ENCODE measurements around the gene NRG3.
"Not testable (repeated sequence)": the region's sequence is repeated elsewhere in the genome, so short reads cannot be mapped to it uniquely, and the experiment has no call there.

The NRG3 gene

DNA sequence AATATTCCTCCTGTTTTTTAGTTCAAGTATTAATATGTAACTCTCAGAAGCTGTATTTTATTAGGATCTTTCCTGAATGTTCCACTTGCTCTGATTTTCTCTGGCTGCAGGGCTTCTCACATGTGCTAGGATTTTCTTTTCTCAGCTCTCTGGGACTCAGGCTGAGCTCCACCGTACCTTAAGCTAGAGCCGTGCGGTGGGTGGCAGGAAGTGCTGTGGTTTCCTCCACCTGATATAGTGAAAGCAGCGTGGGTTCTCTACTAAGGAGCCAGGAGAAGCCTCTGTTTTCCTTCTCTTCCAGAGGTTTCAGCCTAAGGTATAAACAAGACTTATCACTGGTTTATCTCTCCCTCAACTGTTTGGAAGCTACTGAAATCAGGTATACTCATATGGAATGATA lies 433.6 kb downstream of the NRG3 start:
- no peak for DNase-seq

DNA sequence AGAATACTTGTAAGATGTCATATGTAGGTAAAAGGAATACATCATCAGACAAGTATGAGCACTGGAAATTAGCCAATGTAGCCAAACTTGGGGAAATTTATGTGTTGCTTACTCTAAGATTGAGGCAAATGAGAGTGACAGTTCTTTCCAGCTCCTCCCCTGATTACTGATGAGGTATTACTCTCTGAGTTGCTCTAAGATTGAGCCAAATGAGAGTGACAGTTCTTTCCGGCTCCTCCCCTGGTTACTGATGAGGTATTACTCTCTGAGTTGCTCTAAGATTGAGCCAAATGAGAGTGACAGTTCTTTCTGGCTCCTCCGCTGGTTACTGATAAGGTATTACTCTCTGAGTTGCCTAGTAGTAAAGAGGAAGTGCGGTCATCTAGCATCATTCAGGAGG lies 435.8 kb downstream of the NRG3 start:
- peak; percentile 1 for DNase-seq

DNA sequence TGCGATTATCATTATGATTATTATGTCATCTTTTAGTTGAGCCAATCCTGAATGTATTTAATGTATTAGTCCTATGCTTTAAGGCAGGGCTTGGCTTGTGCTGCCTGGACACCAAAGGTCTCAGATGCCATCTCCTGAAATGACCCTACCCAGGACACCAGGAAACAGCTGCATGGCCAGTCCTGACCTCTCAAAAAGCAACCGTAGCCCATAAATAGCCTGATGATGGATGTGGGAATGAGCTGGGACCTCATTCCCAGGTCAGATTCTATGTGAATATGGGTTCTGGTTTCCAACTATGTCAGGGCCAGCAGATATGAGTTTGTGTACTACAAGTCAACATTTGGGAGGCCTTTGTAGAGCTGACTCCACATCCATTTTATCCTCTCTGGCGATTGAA lies 438.4 kb downstream of the NRG3 start:
- DNase-seq = no peak

DNA sequence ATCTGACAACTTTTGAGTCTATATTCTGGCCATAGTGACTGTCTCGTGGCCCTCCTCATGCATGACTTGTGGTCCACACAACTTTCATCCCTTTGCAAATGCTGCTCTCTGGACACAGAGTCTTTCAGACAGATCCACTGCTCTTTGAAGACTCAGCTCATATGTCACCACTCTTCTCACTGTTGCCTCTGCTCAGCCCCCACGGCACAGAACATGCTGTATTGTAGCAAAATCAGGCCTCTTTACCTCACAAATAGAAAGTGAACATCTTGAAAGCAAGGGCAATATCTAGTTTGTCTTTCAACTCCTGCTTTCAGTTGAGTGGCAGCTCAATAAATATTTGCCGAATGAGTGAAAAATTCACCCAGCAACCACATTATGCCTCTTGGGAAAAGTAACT lies 443.5 kb downstream of the NRG3 start:
- no peak for DNase-seq

DNA sequence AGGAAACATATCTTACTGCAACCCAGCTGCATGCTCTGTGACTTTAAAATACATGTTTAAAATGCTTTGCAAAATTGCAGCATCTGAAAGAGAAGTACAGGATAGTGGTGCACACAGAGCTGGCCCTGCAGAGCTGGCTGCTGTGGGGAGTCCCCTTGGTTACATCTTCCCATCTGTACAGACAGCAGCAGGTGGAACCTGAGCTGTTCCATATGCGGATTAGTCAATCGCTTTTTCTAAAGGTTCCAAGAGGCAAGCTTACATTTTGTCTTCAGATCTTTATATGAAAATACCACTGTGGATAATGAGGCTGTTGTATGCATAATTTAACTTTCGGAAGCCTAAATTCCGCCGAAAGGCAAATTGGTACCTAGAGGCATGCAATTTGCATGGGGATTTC lies 444.1 kb downstream of the NRG3 start:
- DNase-seq = no peak

DNA sequence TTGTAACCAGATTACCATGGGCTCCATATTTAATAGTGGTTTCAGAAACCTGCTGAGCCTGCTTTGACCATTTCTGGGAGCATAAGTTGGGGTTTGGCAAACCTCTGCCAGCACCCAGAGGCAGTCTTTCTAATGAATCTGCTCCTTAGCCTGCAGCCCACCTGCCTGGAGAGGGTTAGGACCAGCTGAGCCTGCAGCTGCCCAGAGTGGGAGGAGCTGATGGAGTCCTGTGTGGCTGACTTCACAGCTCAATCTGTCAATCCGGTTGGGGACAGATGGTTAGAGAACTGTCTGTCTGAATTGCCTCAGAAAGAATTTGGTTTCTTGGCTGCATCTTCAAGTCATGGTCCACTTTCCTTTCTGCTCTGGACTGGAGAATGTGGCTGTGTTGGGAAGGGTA lies 444.6 kb downstream of the NRG3 start:
- no peak for DNase-seq

DNA sequence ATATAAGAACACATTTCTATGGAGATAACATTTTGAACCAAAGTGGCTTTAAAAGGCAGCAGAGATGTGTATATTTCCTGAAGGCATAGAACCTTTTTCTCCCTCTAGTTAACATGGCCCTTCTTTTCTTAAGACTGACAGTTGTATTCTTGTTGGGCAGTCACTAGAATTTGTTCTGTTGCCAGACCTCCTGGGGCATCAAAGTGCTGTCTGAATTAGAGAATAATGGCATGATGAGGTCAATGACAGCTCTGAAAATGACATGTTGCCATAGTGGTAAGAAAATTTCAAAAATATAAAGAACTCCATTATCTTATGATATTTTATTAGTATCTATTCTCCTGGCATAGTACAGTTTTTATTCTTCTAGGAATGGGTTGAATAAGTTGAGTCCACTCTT lies 446.7 kb downstream of the NRG3 start:
- DNase-seq = no peak

DNA sequence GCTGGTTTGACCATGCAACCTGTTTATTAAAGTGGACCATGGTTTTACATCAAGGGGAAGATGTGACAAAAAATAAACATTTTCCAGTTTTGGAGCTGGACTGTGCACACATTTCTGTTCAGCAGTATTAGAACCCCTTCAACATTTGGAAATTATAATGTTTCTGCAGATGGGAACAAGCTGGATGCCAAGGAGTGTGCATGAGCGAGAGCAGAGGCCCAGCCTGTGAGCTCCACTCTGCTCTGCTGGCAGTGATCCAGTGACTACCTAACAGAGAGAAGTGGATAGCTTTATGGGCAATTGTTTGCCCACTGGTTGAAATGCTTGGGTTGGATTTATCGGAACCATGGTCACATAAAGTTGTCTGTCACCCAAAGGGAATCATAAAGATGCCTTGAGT lies 456.7 kb downstream of the NRG3 start:
- no peak for DNase-seq

DNA sequence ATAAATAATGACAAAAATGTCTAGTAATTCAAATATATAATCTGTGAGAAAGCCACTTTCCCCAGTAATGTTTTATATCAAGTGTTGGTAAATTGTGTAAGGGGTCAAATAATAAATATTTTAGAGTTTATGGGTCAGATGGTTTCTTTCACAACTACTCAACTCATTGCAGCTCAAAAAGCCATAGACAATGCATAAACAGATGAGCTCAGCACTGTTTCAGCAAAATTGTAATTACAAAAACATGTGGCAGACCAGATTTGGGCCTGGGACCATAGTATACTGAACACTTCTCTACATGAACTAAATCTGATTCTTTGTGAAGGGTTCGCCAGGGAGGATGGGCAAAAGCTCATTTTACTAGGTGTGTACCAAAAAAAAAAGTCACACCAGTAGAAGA lies 460.8 kb downstream of the NRG3 start:
- no peak for DNase-seq

DNA sequence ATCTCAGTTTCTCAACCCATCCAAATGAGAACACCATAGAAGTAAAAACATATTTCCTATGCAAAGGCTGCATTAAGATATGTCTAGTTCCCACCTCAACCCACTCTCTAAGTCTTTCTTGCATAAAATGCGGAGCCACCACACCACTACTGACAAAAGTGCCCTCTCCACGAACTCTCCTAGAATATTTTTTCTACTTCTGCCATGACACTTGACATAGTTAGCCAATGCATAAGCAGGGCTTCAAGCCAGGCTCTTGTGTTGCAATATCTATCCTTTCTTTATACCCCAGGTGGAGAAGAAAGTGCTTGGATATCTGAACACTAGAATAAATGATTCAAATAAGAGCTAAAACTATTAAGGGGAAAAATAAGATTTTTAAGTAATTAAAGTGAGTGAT lies 465.2 kb downstream of the NRG3 start:
- no peak for DNase-seq

DNA sequence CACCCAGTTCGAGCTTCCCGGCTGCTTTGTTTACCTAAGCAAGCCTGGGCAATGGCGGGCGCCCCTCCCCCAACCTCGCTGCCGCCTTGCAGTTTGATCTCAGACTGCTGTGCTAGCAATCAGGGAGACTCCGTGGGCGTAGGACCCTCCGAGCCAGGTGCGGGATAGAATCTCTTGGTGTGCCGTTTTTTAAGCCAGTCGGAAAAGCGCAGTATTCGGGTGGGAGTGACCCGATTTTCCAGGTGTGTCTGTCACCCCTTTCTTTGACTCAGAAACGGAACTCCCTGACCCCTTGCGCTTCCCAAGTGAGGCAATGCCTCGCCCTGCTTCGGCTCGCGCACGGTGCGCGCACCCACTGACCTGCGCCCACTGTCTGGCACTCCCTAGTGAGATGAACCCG lies 474.6 kb downstream of the NRG3 start:
- DNase-seq = not testable (repeated sequence)

DNA sequence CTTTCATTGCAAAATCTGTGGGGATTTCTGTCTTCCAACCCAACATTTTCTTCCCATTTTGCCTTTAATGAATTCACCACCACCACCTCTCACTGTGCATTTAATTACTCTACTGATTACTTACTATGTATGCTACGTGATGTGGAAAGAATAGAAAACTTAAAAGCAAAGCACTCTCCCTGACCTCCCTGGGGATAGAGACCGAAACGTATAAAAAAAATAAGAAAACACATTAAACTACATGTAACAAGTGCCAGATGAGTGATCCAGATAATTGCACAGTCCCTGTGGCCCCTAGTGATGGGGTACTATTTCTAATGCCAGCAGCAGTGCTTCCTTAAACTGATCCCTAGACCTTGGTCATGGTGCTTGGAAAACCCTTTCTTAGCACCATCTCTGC lies 478.4 kb downstream of the NRG3 start:
- no peak for DNase-seq

DNA sequence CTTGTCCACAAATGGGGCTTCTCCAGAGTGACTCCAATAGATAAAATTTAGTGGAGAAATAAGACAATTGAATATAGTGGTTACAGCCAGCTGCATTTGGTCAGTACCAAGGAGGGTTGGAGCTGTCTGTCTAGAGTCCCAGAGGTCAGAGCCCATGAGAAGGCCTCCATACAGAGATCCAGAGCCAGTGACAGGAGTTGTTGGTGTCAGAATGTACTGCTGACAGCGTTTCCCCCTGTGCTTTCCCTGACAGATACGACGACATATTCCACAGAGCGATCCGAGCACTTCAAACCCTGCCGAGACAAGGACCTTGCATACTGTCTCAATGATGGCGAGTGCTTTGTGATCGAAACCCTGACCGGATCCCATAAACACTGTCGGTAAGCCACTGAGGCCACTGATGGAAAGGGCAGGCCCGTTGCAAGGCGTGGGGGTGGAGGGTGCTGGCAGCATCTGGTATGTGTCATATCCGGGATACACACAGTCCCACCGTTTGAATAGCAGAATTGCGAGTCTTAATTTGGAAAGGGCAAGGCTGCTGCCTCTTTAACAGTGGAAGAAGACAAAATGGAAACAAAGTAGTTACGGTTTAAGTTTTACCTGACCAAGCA lies 483.6 kb downstream of the NRG3 start:
- DNase-seq = no peak

DNA sequence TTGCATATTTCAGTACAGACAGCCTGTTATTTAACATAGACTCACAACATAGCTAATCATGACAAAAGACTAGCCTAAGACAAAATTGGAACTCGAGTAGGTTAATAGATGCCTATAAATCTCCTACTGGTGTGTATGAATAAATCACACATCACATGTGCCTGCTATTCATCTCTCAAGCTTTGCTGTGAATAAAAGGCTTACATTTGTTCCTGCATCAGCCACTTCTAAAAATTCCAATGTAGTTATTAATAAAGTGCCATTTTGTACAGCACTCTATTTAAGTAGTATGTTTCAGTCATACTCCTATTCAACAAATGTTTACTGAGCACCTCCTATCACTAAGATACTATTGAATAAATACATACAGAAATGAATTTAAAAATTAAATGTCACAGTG lies 486.3 kb downstream of the NRG3 start:
- DNase-seq = no peak

DNA sequence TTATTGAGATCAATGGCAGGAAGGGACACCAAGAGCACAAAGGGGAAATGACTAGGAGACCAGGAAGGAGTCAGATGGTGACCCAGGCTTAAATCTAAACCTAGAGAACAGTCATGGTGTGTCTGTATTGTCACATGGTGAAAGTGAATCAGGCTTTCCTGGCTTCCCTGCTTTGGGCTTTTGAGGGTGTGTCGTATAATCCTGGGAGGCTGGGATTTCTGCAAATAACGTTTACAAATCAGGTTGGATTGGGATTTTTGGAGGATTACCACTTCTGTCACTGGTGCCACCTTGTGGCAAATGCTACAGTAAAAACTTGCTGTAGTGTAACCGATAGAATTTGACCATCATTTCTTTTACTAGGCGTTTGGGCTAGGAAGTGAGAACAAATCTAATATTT lies 502.6 kb downstream of the NRG3 start:
- DNase-seq = peak; percentile 3

DNA sequence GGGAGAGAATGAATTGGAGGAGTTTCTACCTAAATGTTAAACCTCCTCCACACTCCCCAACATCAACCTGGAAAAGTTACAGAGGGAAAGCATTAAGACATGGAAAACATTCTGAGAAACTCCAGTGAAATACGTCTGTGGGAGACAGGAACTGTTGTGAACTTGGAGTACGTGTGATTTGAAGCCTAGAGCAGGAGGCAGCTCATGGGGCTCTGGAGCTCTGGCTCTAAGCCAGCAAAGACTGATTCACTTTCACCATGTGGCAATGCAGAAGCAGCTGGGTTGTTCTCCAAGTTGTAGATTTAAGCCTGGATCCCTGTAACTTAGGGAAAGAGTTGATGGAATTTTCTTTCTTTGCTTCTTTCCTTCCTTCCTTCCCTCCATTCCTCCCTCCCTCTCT lies 503.2 kb downstream of the NRG3 start:
- DNase-seq = no peak

DNA sequence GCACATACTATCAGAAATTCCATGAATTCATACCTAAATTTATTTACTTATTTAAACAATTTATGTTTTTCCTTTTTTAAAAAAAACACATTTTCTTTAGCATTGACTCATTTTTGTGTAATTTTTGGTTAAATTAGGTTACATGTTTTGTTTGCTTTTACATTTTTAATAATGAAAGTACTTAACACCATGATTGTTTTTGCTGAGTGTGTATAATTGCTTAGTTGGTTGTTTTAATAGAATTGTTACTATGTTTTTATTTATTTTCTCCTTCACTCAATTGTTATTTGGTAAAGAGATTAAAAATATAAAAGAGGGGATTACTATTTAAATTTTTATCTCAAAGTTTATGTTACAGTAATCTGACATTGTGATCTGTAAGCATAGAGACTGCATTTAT lies 508.4 kb downstream of the NRG3 start:
- DNase-seq = no peak

DNA sequence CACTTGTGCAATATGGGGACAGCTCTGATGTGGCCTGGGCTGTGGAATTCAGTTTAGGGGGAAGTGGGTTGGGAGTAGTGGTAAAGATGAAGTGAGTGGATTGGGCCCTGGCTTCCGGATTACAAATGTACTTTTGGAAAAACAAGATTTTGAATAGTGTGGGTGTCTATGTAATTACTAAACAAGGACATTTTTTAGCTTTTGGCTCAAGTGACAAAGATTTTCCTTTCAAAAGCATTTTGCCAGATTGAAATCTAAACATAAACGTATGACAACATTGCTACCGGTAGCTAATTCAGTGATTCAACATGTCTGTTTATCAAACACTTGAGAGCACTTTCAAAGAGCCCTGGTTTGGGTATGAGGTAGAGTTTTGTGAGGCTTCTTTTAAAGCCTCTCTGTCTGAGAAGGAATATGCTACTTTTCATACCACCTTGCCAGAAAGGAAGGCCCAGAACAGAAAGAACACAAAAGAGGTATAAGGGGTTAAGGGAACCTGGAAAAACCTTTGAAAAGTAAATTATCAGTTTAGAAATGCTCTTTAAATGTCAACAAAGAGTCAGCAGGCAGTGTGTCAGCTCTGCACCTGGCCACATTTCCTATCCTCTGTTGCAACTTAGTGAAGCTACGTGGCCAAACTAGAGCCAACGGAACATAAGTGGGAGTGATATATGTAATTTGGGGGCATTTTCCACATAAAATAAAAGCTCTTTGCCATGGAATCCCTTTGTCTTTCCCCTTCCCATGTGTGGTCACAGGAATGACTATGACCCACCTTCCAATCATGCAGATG lies 516.1 kb downstream of the NRG3 start:
- no peak for DNase-seq

DNA sequence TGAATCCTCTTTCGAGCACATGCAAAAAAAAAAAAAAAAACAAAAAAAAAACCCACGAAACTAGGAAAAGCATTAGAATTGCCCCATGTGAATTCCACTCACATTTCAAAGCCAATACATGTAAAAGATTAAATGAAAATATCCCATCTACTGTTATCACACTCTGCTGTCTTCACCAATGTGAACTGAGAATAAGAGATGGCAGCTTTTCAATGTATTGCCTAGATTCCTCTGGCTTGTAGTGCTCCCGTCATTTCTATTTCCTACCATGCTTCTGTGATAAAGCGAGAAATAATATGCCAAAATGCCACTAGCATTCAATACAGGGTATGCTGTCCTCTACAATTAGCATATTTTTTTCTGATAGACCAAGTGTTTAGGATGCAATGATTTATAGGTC lies 517.0 kb downstream of the NRG3 start:
- DNase-seq = no peak

DNA sequence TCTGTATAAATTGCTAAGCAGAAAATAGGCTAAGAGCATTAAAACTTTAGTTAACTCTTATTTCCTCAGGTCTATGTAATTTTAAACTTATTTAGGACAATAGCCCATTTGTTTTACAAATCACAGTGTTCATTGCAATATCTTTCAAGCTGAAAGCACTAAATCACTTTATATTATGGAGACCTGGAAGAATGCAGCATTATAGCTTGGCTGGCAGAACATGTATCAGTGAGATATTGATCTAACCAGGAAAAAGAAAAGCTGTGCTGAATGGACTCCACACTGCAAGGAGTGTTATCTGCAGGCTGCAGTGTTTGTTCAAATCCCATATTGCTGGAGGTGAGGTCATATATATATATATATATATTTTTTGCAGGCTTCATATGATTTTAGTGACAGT lies 517.5 kb downstream of the NRG3 start:
- no peak for DNase-seq

DNA sequence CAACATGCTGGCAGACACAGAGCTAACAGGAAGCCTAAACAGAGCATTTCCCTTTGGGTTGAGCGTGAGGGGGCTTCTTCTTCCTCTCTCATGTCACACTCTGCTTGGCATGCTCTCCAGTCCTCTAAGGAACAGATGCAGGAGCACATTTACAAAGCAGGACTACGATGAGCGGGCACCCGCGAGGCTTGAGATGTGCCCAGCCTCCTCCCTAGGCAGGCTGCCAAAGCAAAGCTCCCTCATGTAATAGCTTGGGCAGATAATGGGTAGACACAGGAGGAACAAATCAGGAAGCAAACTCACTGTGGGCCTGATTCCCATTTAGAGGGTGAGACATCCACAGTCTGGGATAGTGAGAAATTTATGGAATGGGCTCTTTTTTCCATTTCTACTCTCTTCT lies 519.1 kb downstream of the NRG3 start:
- no peak for DNase-seq

DNA sequence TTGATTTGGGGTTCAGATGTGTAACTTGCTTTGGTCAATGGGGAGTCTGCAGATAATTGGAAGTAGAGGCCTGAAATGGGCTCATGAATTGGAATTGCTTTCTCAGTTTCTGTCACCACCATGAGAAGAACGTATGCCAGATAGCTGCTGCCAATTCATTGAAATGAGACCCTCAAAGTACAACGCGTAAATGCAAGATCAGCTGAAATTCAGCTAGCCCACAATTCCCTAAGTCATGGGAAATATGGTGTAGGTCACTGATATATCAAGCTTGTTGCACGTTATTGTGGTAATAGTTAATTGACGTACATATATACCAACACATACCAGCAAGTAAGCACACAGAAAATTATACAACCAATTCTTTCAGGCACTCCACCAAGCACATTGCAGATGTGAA lies 520.0 kb downstream of the NRG3 start:
- DNase-seq = no peak

DNA sequence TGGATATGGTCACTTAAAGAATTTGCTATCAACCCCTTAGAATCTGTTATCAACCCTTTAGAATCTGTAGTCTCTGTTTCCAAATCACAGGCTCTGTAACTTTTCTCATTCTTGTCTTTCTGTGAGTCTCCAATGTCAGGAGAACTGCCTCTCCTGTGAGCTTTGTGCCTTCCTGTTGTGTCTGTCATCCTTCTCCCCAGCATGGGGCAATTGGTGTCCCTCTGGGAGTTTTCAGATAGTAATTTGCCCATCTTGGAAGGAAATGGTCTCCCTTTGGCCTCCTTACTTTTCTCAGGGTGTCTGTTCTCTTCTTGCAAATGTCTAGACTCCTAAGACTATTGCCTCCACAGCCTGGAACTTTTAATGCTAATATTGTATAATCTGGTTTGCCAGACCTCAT lies 521.9 kb downstream of the NRG3 start:
- DNase-seq = no peak

DNA sequence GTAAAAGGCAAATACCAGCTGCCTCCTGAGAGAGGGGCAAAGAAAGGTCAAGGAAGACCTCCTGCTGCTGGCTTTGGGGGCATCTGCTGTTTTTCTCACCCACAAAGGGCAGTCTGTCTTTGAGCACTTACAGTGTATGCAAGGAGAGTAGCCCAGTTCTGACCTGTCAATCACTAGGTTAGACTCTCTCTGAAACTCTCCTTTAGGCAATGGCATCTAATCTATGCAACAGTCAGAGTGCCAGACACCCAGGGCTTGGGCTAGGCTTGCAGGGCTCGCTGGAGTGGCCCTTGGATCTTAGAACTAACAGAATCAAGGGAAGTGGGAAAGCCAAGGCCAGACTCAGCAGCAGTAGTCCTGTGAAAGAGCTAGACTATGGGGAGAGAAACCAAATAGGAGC lies 522.9 kb downstream of the NRG3 start:
- no peak for DNase-seq

DNA sequence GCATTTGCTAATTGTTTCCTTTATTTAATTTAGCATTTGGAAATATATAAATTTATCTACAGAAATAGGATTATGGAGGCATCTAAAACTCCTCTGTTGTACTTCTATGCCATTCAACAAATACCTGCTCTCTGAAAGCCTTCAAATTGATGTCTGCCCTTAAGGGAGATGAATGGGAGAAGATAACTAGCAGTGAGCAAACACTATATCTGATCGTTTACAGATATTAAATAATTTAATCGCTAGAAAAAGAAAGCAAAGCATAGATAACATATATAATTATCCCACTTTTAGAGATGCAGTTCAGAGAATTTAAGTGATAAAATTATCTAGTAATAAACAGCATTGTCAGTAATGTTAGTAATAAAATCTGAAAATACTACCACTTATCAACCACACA lies 524.9 kb downstream of the NRG3 start:
- DNase-seq = no peak

Measured in hematopoietic multipotent progenitor cell treated with erythropoietin and hydrocortisone succinate and interleukin-3 and kit ligand, for 4 days (in vitro differentiated cells).